ENCODE results near the gene SMCO2.

DNA sequence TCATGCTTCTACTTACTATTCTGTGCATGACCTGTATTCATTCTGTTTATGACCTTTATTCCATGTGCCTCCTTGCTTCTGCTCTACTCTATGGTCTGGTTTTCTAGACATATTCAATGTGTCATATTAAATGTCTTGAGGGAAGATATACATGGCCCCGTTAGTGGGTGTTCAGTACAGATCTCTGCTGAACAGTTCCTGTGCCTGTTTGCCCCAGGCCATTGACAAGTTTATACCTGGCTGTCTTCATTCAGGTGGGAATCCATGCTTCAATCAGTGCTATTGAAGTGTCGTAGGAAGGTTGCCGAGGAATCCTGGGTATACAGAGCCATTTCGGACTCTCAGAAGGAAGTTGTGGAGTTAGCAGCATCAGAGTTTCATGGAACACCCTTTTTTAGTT, 70.1 kb downstream of the SMCO2 start:
- TF ChIP-seq EP300 (IDR thresholded peaks at IDR 0.05) = no peak
- TF ChIP-seq, protein P1, sequence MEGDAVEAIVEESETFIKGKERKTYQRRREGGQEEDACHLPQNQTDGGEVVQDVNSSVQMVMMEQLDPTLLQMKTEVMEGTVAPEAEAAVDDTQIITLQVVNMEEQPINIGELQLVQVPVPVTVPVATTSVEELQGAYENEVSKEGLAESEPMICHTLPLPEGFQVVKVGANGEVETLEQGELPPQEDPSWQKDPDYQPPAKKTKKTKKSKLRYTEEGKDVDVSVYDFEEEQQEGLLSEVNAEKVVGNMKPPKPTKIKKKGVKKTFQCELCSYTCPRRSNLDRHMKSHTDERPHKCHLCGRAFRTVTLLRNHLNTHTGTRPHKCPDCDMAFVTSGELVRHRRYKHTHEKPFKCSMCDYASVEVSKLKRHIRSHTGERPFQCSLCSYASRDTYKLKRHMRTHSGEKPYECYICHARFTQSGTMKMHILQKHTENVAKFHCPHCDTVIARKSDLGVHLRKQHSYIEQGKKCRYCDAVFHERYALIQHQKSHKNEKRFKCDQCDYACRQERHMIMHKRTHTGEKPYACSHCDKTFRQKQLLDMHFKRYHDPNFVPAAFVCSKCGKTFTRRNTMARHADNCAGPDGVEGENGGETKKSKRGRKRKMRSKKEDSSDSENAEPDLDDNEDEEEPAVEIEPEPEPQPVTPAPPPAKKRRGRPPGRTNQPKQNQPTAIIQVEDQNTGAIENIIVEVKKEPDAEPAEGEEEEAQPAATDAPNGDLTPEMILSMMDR (IDR thresholded peaks at IDR 0.05) = no peak

All from upper lobe of left lung (tissue), 4 donors.